GM12878 (cell line): ENCODE data around the gene VCAN.
A peak's percentile ranks its signal among the peaks of the same experiment; 100 is the strongest.

Experiments
- CTCF ChIP-seq, 3 experiments: IDR thresholded peaks in 2 of 3; conservative IDR thresholded peaks in 1 of 3; 2 replicates each; pipeline ENCODE4 v1.5.1; 2011; ENCODE audit warnings: low read depth in 3 of 3, low read length in 3 of 3, mild to moderate bottlenecking in 3 of 3, control low read depth in 2 of 3, moderate library complexity in 2 of 3, inconsistent platforms in 1 of 3, mixed read lengths in 1 of 3; ENCODE audit not compliant: control insufficient read depth in 2 of 3, insufficient read depth in 1 of 3; ENCODE audit errors: extremely low read depth in 1 of 3
- EZH2 ChIP-seq: IDR thresholded peaks from 2 replicates; pipeline ENCODE4 v1.6.1; 2012; ENCODE audit warnings: low read depth, mild to moderate bottlenecking, control low read depth, inconsistent platforms, low read length, borderline replicate concordance; ENCODE audit not compliant: control insufficient read depth
- SMC3 ChIP-seq: IDR thresholded peaks from 2 replicates; pipeline ENCODE4 v1.6.1; 2011; ENCODE audit warnings: low read length, improper control_type of control experiment, borderline replicate concordance
- SP1 ChIP-seq: IDR thresholded peaks from one replicate; pipeline ENCODE4 v1.6.1; 2011; ENCODE audit warnings: low read depth, low read length
- USF2 ChIP-seq: IDR thresholded peaks from 2 replicates; pipeline ENCODE4 v1.6.1; 2011; ENCODE audit warnings: low read depth, low read length, improper control_type of control experiment, borderline replicate concordance

GRCh38 chr5:83473346-83474160, 2.0 kb downstream of the VCAN start:
- peak; percentile 73 to 85 (median 83) for TF ChIP-seq CTCF (IDR thresholded peaks at IDR 0.05 in 2 of 3, conservative IDR thresholded peaks at IDR 0.05 in 1 of 3; ENCODE audit: control insufficient read depth in 2 of 3, extremely low read depth in 1 of 3, insufficient read depth in 1 of 3, low read depth in 3 of 3, low read length in 3 of 3)
- no peak for TF ChIP-seq EZH2
- TF ChIP-seq USF2, result no peak
- TF ChIP-seq SMC3, result peak; percentile 55
- no peak for TF ChIP-seq SP1
